Activated naive CD4-positive, alpha-beta T cell treated with Interleukin-2 at 50 U/mL for 16 hours (primary cell): ENCODE results near the gene ERI2.
"Not testable (repeated sequence)": the region's sequence is repeated elsewhere in the genome, so short reads cannot be mapped to it uniquely, and the experiment has no call there.

Experiments used
- DNase-seq: peaks from one replicate; pipeline ENCODE4 v3.0.0-alpha.2; 2020

ERI2 gene

GRCh38 chr16:20763461-20764232 lies 42.6 kb downstream of the ERI2 start, which contains the start of gene ACSM3:
ACSM3 (plus strand) TSS chr16:20764014; CDS start chr16:20770035, 6,021 bp downstream.
- peak; percentile 67 for DNase-seq

GRCh38 chr16:20762404-20763123 lies 43.7 kb downstream of the ERI2 start:
- no peak for DNase-seq

GRCh38 chr16:20761175-20761574 lies 45.1 kb downstream of the ERI2 start:
- no peak for DNase-seq

GRCh38 chr16:20760346-20760745 lies 45.9 kb downstream of the ERI2 start:
- no peak for DNase-seq

DNA sequence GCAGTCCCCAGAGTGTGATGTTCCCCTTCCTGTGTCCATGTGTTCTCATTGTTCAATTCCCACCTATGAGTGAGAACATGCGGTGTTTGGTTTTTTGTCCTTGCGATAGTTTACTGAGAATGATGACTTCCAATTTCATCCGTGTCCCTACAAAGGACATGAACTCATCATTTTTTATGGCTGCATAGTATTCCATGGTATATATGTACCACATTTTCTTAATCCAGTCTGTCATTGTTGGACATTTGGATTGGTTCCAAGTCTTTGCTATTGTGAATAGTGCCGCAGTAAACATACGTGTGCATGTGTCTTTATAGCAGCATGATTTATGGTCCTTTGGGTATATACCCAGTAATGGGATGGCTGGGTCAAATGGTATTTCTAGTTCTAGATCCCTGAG lies 50.5 kb downstream of the ERI2 start:
- DNase-seq, result not testable (repeated sequence)

GRCh38 chr16:20755238-20755637 lies 51.0 kb downstream of the ERI2 start:
- no peak for DNase-seq

DNA sequence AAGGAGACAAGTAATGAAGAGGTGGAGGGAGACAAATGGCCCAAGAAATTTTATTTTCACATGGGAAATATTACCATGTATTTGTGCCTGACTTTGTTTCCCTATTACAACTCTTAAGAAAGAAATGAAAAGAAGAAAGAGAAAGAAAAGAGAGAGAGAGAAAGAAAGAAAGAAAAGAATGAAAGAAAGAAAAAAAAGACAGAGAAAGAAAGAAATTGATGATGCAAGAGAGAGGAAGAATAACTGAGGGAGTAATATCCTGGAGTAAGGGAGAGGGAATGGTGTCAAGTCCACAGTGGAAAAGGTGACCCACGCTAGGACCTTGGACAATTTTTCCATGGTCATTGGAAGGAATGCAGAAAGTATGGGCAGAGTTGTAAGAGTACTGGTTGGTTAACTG lies 52.5 kb downstream of the ERI2 start:
- DNase-seq, result no peak

DNA sequence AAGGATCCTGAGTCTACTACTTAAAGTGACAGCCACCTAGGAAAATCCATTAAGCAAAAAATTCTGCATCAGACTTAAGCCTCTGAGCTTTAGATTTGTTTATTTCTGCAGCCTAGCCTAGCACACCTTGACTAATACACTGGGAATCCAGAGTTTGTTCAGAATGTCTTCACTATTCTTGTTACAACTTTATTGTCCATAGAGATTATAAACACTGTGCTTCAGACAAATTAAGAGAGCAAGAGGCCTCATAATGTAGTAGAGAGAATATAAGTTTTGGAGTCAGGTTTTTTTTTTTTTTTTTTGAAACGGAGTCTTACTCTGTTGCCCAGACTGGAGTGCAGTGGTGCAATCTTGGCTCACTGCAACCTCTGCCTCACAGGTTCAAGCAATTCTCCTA lies 55.7 kb downstream of the ERI2 start:
- DNase-seq, result no peak

DNA sequence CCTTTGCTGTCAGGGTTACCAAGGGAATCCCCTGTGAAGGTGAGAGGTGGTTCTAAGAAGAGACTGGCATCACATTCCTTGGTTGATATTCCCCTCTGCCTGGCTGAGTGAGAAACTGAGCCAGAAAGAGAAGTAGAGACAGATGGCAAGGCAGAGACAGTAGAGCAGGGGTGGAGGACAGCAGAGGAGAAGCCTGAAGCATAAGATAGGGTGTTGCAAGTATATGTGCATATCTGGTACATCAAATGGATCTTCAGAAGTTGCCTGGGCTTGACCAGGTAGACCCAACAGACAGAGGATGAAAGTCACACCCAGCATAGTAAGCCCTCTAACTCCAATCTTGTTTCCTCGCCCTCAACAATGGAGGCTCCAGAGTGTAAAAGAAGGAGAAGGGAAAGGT lies 56.8 kb downstream of the ERI2 start:
- DNase-seq, result no peak

GRCh38 chr16:20747030-20747816 lies 59.0 kb downstream of the ERI2 start:
- DNase-seq, result no peak

DNA sequence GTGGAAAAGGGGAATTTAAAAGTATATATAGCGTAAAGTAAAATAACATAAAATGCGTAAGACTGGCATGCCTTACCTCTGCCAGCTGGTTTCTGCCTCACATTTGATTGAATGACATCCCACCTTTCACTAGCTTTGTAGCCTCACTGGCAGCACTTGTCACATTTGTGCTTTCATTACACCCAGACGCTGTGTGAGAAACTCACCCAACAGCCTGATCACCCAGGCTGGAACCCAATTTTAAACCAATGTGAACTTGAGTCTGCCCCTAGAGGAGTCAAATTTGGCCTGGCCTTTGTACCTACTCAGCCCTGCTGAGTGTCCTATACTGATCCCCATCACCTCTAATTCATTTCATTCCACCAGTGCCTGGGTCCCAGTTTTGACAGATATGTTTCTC lies 59.8 kb downstream of the ERI2 start:
- no peak for DNase-seq
